Liver (tissue), 9 donors: ENCODE data around the gene MAP3K10. TPM values are rescaled to one million over a fixed set of nuclear protein-coding genes. Genes with fewer than 3 reads are reported as not detected.

ENCODE experiments used
- DNase-seq: peaks from one replicate; pipeline ENCODE4 v3.0.0-alpha.2; 2017; ENCODE audit warnings: low spot score
- H3K27ac ChIP-seq, 2 donors: one replicate each; pipeline ENCODE4 v1.7.0; 2013; ENCODE audit warnings: inconsistent platforms in 2 of 2, low read length in 2 of 2, control low read depth in 1 of 2, low read depth in 1 of 2, mild to moderate bottlenecking in 1 of 2
- H3K27me3 ChIP-seq, 4 donors: one replicate each; pipeline versions ENCODE4 v1.6.1 to v1.7.0; 2013; ENCODE audit warnings: low read length in 3 of 4, inconsistent platforms in 1 of 4, mild to moderate bottlenecking in 1 of 4, moderate library complexity in 1 of 4; ENCODE audit not compliant: control insufficient read depth in 4 of 4, insufficient read depth in 4 of 4
- H3K36me3 ChIP-seq, 4 donors: one replicate each; pipeline versions ENCODE4 v1.6.1 to v1.7.0; 2013; ENCODE audit warnings: low read length in 3 of 4, mild to moderate bottlenecking in 3 of 4, low read depth in 1 of 4, moderate library complexity in 1 of 4; ENCODE audit not compliant: control insufficient read depth in 4 of 4, insufficient read depth in 3 of 4
- H3K4me1 ChIP-seq, 4 donors: one replicate each; pipeline versions ENCODE4 v1.6.1 to v1.7.0; 2013; ENCODE audit warnings: low read length in 3 of 4, mild to moderate bottlenecking in 3 of 4, moderate library complexity in 1 of 4; ENCODE audit not compliant: control insufficient read depth in 4 of 4, insufficient read depth in 4 of 4
- H3K4me3 ChIP-seq, 3 donors: one replicate each; pipeline versions ENCODE4 v1.6.1 to v1.7.0; 2013; ENCODE audit warnings: low read length in 3 of 3, control low read depth in 1 of 3, low read depth in 1 of 3, mild to moderate bottlenecking in 1 of 3
- H3K9ac ChIP-seq, 2 donors: one replicate each; pipeline ENCODE4 v1.7.0; 2013; ENCODE audit warnings: low read length in 2 of 2, mild to moderate bottlenecking in 2 of 2, moderate library complexity in 2 of 2, control low read depth in 1 of 2, low read depth in 1 of 2
- H3K9me3 ChIP-seq, 4 donors: one replicate each; pipeline versions ENCODE4 v1.6.1 to v1.7.0; 2013; ENCODE audit warnings: low read length in 3 of 4; ENCODE audit not compliant: control insufficient read depth in 4 of 4
- ATF3 ChIP-seq: IDR thresholded peaks from 2 replicates; pipeline ENCODE4 v1.6.1; 2016; ENCODE audit warnings: antibody characterized with exemption
- EGR1 ChIP-seq, 2 donors: IDR thresholded peaks; 2 replicates each; pipeline ENCODE4 v1.6.1; 2016 to 2018; ENCODE audit warnings: antibody characterized with exemption in 2 of 2, low read depth in 2 of 2
- FOXA2 ChIP-seq: IDR thresholded peaks from 2 replicates; pipeline ENCODE4 v1.6.1; 2016; ENCODE audit warnings: antibody characterized with exemption
- GABPA ChIP-seq, 2 donors: IDR thresholded peaks in 1 of 2; conservative IDR thresholded peaks in 1 of 2; 2 replicates each; pipeline ENCODE4 v1.6.1; 2016; ENCODE audit warnings: antibody characterized with exemption in 2 of 2, mild to moderate bottlenecking in 1 of 2, moderate library complexity in 1 of 2
- HNF4A ChIP-seq, 2 donors: conservative IDR thresholded peaks; 2 replicates each; pipeline ENCODE4 v1.6.1; 2016; ENCODE audit warnings: antibody characterized with exemption in 2 of 2, mild to moderate bottlenecking in 2 of 2
- HNF4G ChIP-seq: IDR thresholded peaks from 2 replicates; pipeline ENCODE4 v1.6.1; 2016; ENCODE audit warnings: antibody characterized with exemption
- JUND ChIP-seq, 2 donors: IDR thresholded peaks; 2 replicates each; pipeline ENCODE4 v1.6.1; 2016; ENCODE audit warnings: antibody characterized with exemption in 2 of 2
- MAX ChIP-seq: IDR thresholded peaks from 2 replicates; pipeline ENCODE4 v1.6.1; 2016; ENCODE audit warnings: antibody characterized with exemption
- REST ChIP-seq: IDR thresholded peaks from 2 replicates; pipeline ENCODE4 v1.6.1; 2016; ENCODE audit warnings: antibody characterized with exemption, mild to moderate bottlenecking
- RXRA ChIP-seq, 2 donors: IDR thresholded peaks; 2 replicates each; pipeline ENCODE4 v1.6.1; 2017 to 2018; ENCODE audit warnings: antibody characterized with exemption in 2 of 2, mild to moderate bottlenecking in 1 of 2
- SP1 ChIP-seq: IDR thresholded peaks from 2 replicates; pipeline ENCODE4 v1.6.1; 2018; ENCODE audit warnings: antibody characterized with exemption, mild to moderate bottlenecking
- TAF1 ChIP-seq: conservative IDR thresholded peaks from 2 replicates; pipeline ENCODE4 v1.6.1; 2016; ENCODE audit warnings: antibody characterized with exemption, mild to moderate bottlenecking
- YY1 ChIP-seq: IDR thresholded peaks from 2 replicates; pipeline ENCODE4 v1.6.1; 2016; ENCODE audit warnings: antibody characterized with exemption, mild to moderate bottlenecking
- ZBTB33 ChIP-seq: IDR thresholded peaks from 2 replicates; pipeline ENCODE4 v1.6.1; 2016; ENCODE audit warnings: antibody characterized with exemption
- WGBS: extraction: QIAGEN DNeasy Blood & Tissue Kit; methylation state at CpG from one replicate; pipeline ENCODE4 v1.1.7; 2013; 5-methylcytosine and 5-hydroxymethylcytosine counted together
- polyA plus RNA-seq, 2 donors: library from polyadenylated mRNA; stranded (reverse) in 1 of 2; unstranded in 1 of 2; fragments of 200-250 nt in 1 of 2; fragments of >200 nt in 1 of 2; fragmentation: Nextera tagmentation in 1 of 2; extraction: Ambion mirVana in 1 of 2; gene quantifications; one replicate each; pipeline versions ENCODE4 v1.2.1 to v1.2.3, GENCODE V29; 2013 to 2015
- total RNA-seq, 2 donors: library from RNA; depleted of rRNA; stranded (reverse); fragments of >200 nt; gene quantifications; one replicate each; pipeline ENCODE4 v1.2.3, GENCODE V29; 2014
- TF ChIP-seq, protein P1 (sequence below): fragments of 150-350 bp; IDR thresholded peaks from 2 replicates; pipeline ENCODE4 v1.5.1; 2017; ENCODE audit warnings: improper control_type of control experiment, low read depth, low read length; ENCODE audit not compliant: missing input control
- donor health status: healthy.
- donor health status: healthy.
- donor health status: healthy.
- donor health status: healthy.
- donor health status: healthy.

MAP3K10 gene
- total and polyA plus RNA-seq, 4 donors = 0.65 to 3.9 (median 2.1) TPM

DNA sequence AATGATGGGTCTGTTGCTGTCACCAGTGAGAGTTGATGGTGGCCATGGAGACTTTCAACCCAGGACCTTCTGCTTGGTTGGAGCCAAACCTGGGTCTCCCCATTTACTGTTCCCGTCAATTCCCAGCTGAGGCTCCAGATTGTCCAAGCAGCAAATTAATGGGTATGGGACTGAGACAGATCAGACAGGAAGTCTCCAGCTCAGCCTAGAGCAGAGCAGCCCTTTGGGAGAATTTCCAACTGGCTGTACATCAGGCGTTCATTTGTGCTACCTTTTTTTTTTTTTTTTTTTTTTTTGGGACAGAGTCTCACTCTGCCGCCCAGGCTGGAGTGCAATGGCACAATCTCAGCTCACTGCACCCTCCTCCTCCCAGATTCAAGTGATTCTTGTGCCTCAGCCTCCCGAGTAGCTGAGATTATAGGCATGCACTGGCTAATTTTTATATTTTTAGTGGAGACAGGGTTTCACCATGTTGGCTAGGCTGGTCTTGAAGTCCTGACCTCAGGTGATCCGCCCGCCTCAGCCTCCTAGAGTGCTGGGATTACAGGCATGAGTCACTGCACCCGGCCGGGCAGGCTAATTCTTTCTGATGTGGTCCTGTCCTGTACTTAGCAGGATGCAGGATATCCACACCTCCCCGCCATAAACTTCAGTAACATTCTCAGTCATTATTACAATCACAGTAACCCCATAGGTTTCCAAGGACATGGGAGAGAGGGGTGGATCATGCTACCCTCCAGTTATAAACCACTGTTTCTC lies 9.3 kb downstream of the MAP3K10 start:
- TF ChIP-seq JUND (IDR thresholded peaks at IDR 0.05) = no peak
- no peak for TF ChIP-seq GABPA (IDR thresholded peaks at IDR 0.05 in 1 of 2, conservative IDR thresholded peaks at IDR 0.05 in 1 of 2)
- TF ChIP-seq ZBTB33 = no peak
- TF ChIP-seq, protein P1, sequence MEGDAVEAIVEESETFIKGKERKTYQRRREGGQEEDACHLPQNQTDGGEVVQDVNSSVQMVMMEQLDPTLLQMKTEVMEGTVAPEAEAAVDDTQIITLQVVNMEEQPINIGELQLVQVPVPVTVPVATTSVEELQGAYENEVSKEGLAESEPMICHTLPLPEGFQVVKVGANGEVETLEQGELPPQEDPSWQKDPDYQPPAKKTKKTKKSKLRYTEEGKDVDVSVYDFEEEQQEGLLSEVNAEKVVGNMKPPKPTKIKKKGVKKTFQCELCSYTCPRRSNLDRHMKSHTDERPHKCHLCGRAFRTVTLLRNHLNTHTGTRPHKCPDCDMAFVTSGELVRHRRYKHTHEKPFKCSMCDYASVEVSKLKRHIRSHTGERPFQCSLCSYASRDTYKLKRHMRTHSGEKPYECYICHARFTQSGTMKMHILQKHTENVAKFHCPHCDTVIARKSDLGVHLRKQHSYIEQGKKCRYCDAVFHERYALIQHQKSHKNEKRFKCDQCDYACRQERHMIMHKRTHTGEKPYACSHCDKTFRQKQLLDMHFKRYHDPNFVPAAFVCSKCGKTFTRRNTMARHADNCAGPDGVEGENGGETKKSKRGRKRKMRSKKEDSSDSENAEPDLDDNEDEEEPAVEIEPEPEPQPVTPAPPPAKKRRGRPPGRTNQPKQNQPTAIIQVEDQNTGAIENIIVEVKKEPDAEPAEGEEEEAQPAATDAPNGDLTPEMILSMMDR = no peak
- DNase-seq = no peak
- H3K9ac ChIP-seq = no peak overlapping the region
- WGBS = 90% methylated on average over 9 of the region's 9 CpGs
- peaks cover 0 to 4% (median under 1%) of the 10 kb centered on the region in 4 donors for H3K36me3 ChIP-seq
- no peaks in the 10 kb centered on the region for H3K9me3 ChIP-seq
- H3K27ac ChIP-seq = no peak overlapping the region
- H3K4me3 ChIP-seq = no peak overlapping the region
- no peaks in the 10 kb centered on the region for H3K4me1 ChIP-seq
- H3K27me3 ChIP-seq = no peaks in the 10 kb centered on the region

DNA sequence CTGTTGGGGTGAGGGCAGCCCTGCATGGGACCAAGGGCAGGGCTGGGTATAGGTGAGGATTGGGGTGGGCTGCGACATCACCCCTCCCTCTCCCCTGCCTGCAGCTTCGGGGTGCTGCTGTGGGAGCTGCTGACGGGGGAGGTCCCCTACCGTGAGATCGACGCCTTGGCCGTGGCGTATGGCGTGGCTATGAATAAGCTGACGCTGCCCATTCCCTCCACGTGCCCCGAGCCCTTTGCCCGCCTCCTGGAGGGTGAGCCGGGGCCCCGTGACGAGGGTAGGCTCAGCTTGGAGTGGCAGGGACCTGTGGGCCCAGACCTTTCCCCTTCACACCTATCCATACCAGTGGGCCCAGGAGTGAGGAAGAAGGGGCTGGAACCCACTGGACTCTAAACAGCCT lies 13.2 kb downstream of the MAP3K10 start:
- no peak for TF ChIP-seq MAX
- TF ChIP-seq, protein P1 = no peak
- no peak for TF ChIP-seq YY1
- no peak for TF ChIP-seq ZBTB33
- no peak for TF ChIP-seq HNF4G
- no peak for TF ChIP-seq REST
- no peak for TF ChIP-seq RXRA (IDR thresholded peaks at IDR 0.05)
- no peak for TF ChIP-seq ATF3
- no peak for TF ChIP-seq JUND (IDR thresholded peaks at IDR 0.05)
- TF ChIP-seq TAF1 = no peak
- no peak for TF ChIP-seq SP1
- no peak for TF ChIP-seq EGR1 (IDR thresholded peaks at IDR 0.05; ENCODE audit: low read depth in 2 of 2)
- no peak for TF ChIP-seq HNF4A (conservative IDR thresholded peaks at IDR 0.05)
- no peak for TF ChIP-seq FOXA2
- H3K4me3 ChIP-seq = no peak overlapping the region
- H3K27ac ChIP-seq = no peak overlapping the region
- DNase-seq = no peak
- no peaks in the 10 kb centered on the region for H3K4me1 ChIP-seq
- H3K36me3 ChIP-seq = peaks cover 0 to 4% (median under 1%) of the 10 kb centered on the region in 4 donors
- 98% methylated on average over 16 of the region's 16 CpGs for WGBS
- no peak overlapping the region for H3K9ac ChIP-seq
- H3K9me3 ChIP-seq = no peaks in the 10 kb centered on the region
- no peaks in the 10 kb centered on the region for H3K27me3 ChIP-seq
